Aortic smooth muscle cell (primary cell): Measurements from ENCODE around the gene SPATS2. TPM values are rescaled to one million over a fixed set of nuclear protein-coding genes. Genes with fewer than 3 reads are reported as not detected.

Source experiments
- total RNA-seq: library from RNA; depleted of rRNA; stranded (reverse); fragments of >200 nt; gene quantifications from 2 replicates; pipeline ENCODE4 v1.2.3, GENCODE V29; 2014

The SPATS2 gene
- total RNA-seq, result 18.5 and 19.3 TPM in 2 replicates

GRCh38 chr12:49367381-49368239 is at the start of gene SPATS2:
TSS of gene SPATS2 (plus strand) at chr12:49367462. CDS start at chr12:49461013, 93,551 bp downstream.

GRCh38 chr12:49322708-49323523 is 44.3 kb upstream of the SPATS2 start, which contains the start of gene TROAP:
TSS of gene TROAP (plus strand) at chr12:49323255. CDS start at chr12:49323609, 354 bp downstream.

GRCh38 chr12:49336645-49337584 is 30.3 kb upstream of the SPATS2 start, which contains the start of gene C1QL4:
TSS of gene C1QL4 (minus strand) at chr12:49337188. CDS start at chr12:49336477, 711 bp downstream.

GRCh38 chr12:49346659-49347310 is 20.5 kb upstream of the SPATS2 start, which contains the start of gene DNAJC22:
TSS of gene DNAJC22 (plus strand) at chr12:49346888. CDS start at chr12:49348873, 1,985 bp downstream.

GRCh38 chr12:49538510-49539403 is 171.5 kb downstream of the SPATS2 start, which contains the start of gene KCNH3:
TSS of gene KCNH3 (plus strand) at chr12:49539030. CDS start at chr12:49539417, 387 bp downstream.

GRCh38 chr12:49567611-49568441 is 200.6 kb downstream of the SPATS2 start, which contains the start of gene MCRS1:
TSS of gene MCRS1 (minus strand) at chr12:49568142. CDS start at chr12:49566731, 1,411 bp downstream.

Other genes with a start within 250 kb of the SPATS2 start
- gene TUBA1B, start 236.1 kb upstream of the SPATS2 start, total RNA-seq, result 1,878 and 2,204 TPM in 2 replicates
- 652 and 678 TPM in 2 replicates for gene TUBA1A, start 178.4 kb upstream of the SPATS2 start, total RNA-seq
- gene TUBA1C, start 102.4 kb upstream of the SPATS2 start, total RNA-seq, result 277 and 325 TPM in 2 replicates
- 0.92 and 1.4 TPM in 2 replicates for gene PRPH, start 72.3 kb upstream of the SPATS2 start, total RNA-seq
- 9.5 and 10.6 TPM in 2 replicates for gene TROAP, start 44.2 kb upstream of the SPATS2 start, total RNA-seq
- 0.06 TPM in 1 of 2 replicates, not detected in the other for gene C1QL4, start 30.3 kb upstream of the SPATS2 start, total RNA-seq
- gene DNAJC22, start 20.6 kb upstream of the SPATS2 start, total RNA-seq, result 4.9 and 5.4 TPM in 2 replicates
- gene KCNH3, start 171.6 kb downstream of the SPATS2 start, total RNA-seq, result under 0.01 and 0.06 TPM in 2 replicates
- gene MCRS1, start 200.7 kb downstream of the SPATS2 start, total RNA-seq, result 42.0 and 53.6 TPM in 2 replicates
- 0.37 and 0.53 TPM in 2 replicates for gene FAM186B, start 238.2 kb downstream of the SPATS2 start, total RNA-seq